CD14-positive monocyte (primary cell): ENCODE results near the gene ARL3. TPM values are rescaled to one million over a fixed set of nuclear protein-coding genes. Genes with fewer than 3 reads are reported as not detected.
"Not testable (repeated sequence)": the region's sequence is repeated elsewhere in the genome, so short reads cannot be mapped to it uniquely, and the experiment has no call there.

Source experiments
- DNase-seq, 3 donors: peaks; one replicate each; pipeline ENCODE4 v3.0.0-alpha.2; 2011 to 2022
- H2AFZ ChIP-seq: 2 replicates; pipeline ENCODE4 v1.6.0; 2012; ENCODE audit warnings: mild to moderate bottlenecking, low read depth, low read length, inconsistent platforms; ENCODE audit not compliant: insufficient read depth, poor library complexity, severe bottlenecking
- H3K27ac ChIP-seq, 2 donors: 1 replicate in 1 of 2; 2 replicates in 1 of 2; pipeline ENCODE4 v1.5.1; 2012 to 2013; ENCODE audit warnings: low read length in 2 of 2, control low read depth in 1 of 2, inconsistent platforms in 1 of 2, low read depth in 1 of 2, mild to moderate bottlenecking in 1 of 2
- H3K27me3 ChIP-seq, 2 donors: one replicate each; pipeline versions ENCODE4 v1.6.0 to v1.6.1; 2011 to 2013; ENCODE audit warnings: low read length in 2 of 2; ENCODE audit not compliant: control insufficient read depth in 2 of 2, insufficient read depth in 2 of 2
- H3K36me3 ChIP-seq, 2 donors: replicated peaks in 1 of 2; 1 replicate in 1 of 2; 2 replicates in 1 of 2; pipeline versions ENCODE4 v1.5.1 to v1.6.1; 2012 to 2013; ENCODE audit warnings: low read length in 2 of 2, control low read depth in 1 of 2, inconsistent platforms in 1 of 2, mild to moderate bottlenecking in 1 of 2; ENCODE audit not compliant: insufficient read depth in 2 of 2, control insufficient read depth in 1 of 2
- H3K4me1 ChIP-seq, 2 donors: 1 replicate in 1 of 2; 2 replicates in 1 of 2; pipeline versions ENCODE4 v1.5.1 to v1.6.1; 2012 to 2013; ENCODE audit warnings: low read length in 2 of 2, control low read depth in 1 of 2, inconsistent platforms in 1 of 2, mild to moderate bottlenecking in 1 of 2, moderate library complexity in 1 of 2; ENCODE audit not compliant: insufficient read depth in 2 of 2, control insufficient read depth in 1 of 2
- H3K4me2 ChIP-seq: replicated peaks from 2 replicates; pipeline ENCODE3; 2012; ENCODE audit warnings: low read length, moderate library complexity, mild to moderate bottlenecking; ENCODE audit not compliant: poor library complexity, severe bottlenecking; ENCODE audit errors: extremely low read depth
- H3K4me3 ChIP-seq, 3 experiments: fragments of 200-600 bp in 1 of 3; sonication (generic) in 1 of 3; replicated peaks in 1 of 3; 1 replicate in 2 of 3; 2 replicates in 1 of 3; pipeline ENCODE4 v1.5.1; 2011 to 2013; ENCODE audit warnings: low read length in 3 of 3, mild to moderate bottlenecking in 3 of 3, control low read depth in 2 of 3, low read depth in 2 of 3, inconsistent platforms in 1 of 3, moderate library complexity in 1 of 3
- H3K79me2 ChIP-seq: 2 replicates; pipeline ENCODE4 v1.6.0; 2012; ENCODE audit warnings: mild to moderate bottlenecking, control low read depth, inconsistent platforms, low read length, moderate library complexity; ENCODE audit not compliant: insufficient read depth
- H3K9ac ChIP-seq: 2 replicates; pipeline ENCODE4 v1.6.0; 2017; ENCODE audit warnings: low read length, mild to moderate bottlenecking; ENCODE audit not compliant: insufficient read depth, poor library complexity, severe bottlenecking
- H3K9me3 ChIP-seq, 2 donors: replicated peaks in 1 of 2; 1 replicate in 1 of 2; 2 replicates in 1 of 2; pipeline versions ENCODE4 v1.5.1 to v1.6.1; 2012 to 2013; ENCODE audit warnings: low read length in 2 of 2, control low read depth in 1 of 2; ENCODE audit not compliant: control insufficient read depth in 1 of 2, insufficient read depth in 1 of 2
- H4K20me1 ChIP-seq: 2 replicates; pipeline ENCODE4 v1.6.0; 2012; ENCODE audit warnings: mild to moderate bottlenecking, low read length, control low read depth, moderate library complexity; ENCODE audit not compliant: insufficient read depth
- H3K27ac Mint-ChIP-seq, 7 donors: one replicate each; pipeline ENCODE4 v1.8.0; 2020; ENCODE audit warnings: mild to moderate bottlenecking in 7 of 7, mixed read lengths in 7 of 7, moderate library complexity in 6 of 7, inconsistent platforms in 2 of 7
- H3K27me3 Mint-ChIP-seq, 3 donors: one replicate each; pipeline ENCODE4 v1.8.0; 2021 to 2022; ENCODE audit warnings: low read depth in 3 of 3, mild to moderate bottlenecking in 3 of 3, mixed read lengths in 3 of 3, moderate library complexity in 3 of 3, inconsistent platforms in 1 of 3
- H3K36me3 Mint-ChIP-seq, 2 donors: one replicate each; pipeline ENCODE4 v1.8.0; 2020; ENCODE audit warnings: mixed read lengths in 2 of 2, inconsistent platforms in 1 of 2, mild to moderate bottlenecking in 1 of 2
- H3K4me1 Mint-ChIP-seq: one replicate; pipeline ENCODE4 v1.8.0; 2020; ENCODE audit warnings: mild to moderate bottlenecking, mixed read lengths
- H3K4me3 Mint-ChIP-seq, 2 donors: one replicate each; pipeline ENCODE4 v1.8.0; 2020; ENCODE audit warnings: mild to moderate bottlenecking in 2 of 2, mixed read lengths in 2 of 2, moderate library complexity in 1 of 2
- H3K9me3 Mint-ChIP-seq, 7 donors: one replicate each; pipeline ENCODE4 v1.8.0; 2020 to 2022; ENCODE audit warnings: mixed read lengths in 7 of 7, mild to moderate bottlenecking in 6 of 7, moderate library complexity in 6 of 7, inconsistent platforms in 2 of 7
- CTCF ChIP-seq: fragments of 200-600 bp; IDR thresholded peaks from one replicate; pipeline ENCODE4 v1.8.0; 2022; ENCODE audit warnings: antibody characterized with exemption, mild to moderate bottlenecking
- WGBS: methylation state at CpG from one replicate; pipeline ENCODE4 v1.1.5; 2013; ENCODE audit warnings: missing lambda C conversion rate; ENCODE audit not compliant: insufficient coverage; 5-methylcytosine and 5-hydroxymethylcytosine counted together
- intact Hi-C, 2 donors: fragments of 100-400 bp; cut with micrococcal nuclease; formaldehyde crosslinking; loops; one replicate each; pipeline versions ENCODE4 v1.15.0 to v1.15.1; 2023
- polyA plus RNA-seq, 3 donors: library from polyadenylated mRNA; depleted of rRNA in 1 of 3; unstranded in 2 of 3; stranded (reverse) in 1 of 3; fragments of 300-500 nt in 2 of 3; fragments of >200 nt in 1 of 3; fragmentation: Illumina TruSeq in 2 of 3; gene quantifications; 1 replicate in 2 of 3; 2 replicates in 1 of 3; pipeline ENCODE4 v1.2.3, GENCODE V29; 2012 to 2021

The ARL3 gene
- polyA plus RNA-seq, 3 donors: 2.8 to 6.3 (median 6.0) TPM

GRCh38 chr10:102743078-102743587 lies 28.9 kb upstream of the ARL3 start:
- Mint-ChIP-seq H3K27ac (peak overlapping the region in 6 of 7 donors; percentile 67 to 98 (median 94)), H3K9me3 (peaks cover 0 to 5% (median 2%) of the 10 kb centered on the region in 7 donors), H3K4me3 (peak overlapping the region in 1 of 2 donors; percentile 75), H3K4me1 (peaks cover 40% of the 10 kb centered on the region), H3K27me3 (peaks cover 0 to 9% (median 0%) of the 10 kb centered on the region in 3 donors), H3K36me3 (peaks cover 8 to 14% of the 10 kb centered on the region in 2 donors)
- Histone ChIP-seq H3K36me3 (peaks cover 0 to 12% of the 10 kb centered on the region in 2 donors), H3K9ac (no peak overlapping the region), H3K4me3 (peak overlapping the region in 1 of 3 experiments; percentile 92), H3K27ac (peak overlapping the region in 1 of 2 donors; percentile 91), H3K4me1 (peaks cover 37 to 39% of the 10 kb centered on the region in 2 donors), H3K9me3 (no peaks in the 10 kb centered on the region), H4K20me1 (peaks cover 10% of the 10 kb centered on the region), H2AFZ (peak overlapping the region; percentile 71), H3K4me2 (peak overlapping the region; percentile 93), H3K79me2 (peaks cover 45% of the 10 kb centered on the region), H3K27me3 (no peaks in the 10 kb centered on the region)
- intact Hi-C loops: loop anchor here (5.0 to 10.0 kb wide), 3 partner anchors 174 to 652 kb away; partner anchors contain the start of genes CNNM2 (in 2 of the 2), ACTR1A (in 1 of the 2), ATP5MK (in 1 of the 2) and PDCD11 (in 1 of the 2)
- DNase-seq: no peak
- TF ChIP-seq CTCF: no peak
- 52% methylated on average over 5 of the region's 7 CpGs for WGBS

GRCh38 chr10:102742313-102742712 lies 28.1 kb upstream of the ARL3 start:
- H3K27me3 ChIP-seq, H3K9me3 Mint-ChIP-seq, H3K9ac ChIP-seq, H3K4me3 Mint-ChIP-seq, H3K27me3 Mint-ChIP-seq, H3K9me3 ChIP-seq, H3K4me3 ChIP-seq, H3K27ac ChIP-seq, H4K20me1 ChIP-seq, H2AFZ ChIP-seq, H3K4me2 ChIP-seq, DNase-seq, H3K36me3 ChIP-seq, H3K36me3 Mint-ChIP-seq: not testable (repeated sequence)
- Histone ChIP-seq H3K4me1 (peaks cover 38 to 41% of the 10 kb centered on the region in 2 donors), H3K79me2 (peaks cover 37% of the 10 kb centered on the region)
- intact Hi-C loops: loop anchor here (5.0 to 10.0 kb wide), 3 partner anchors 175 to 652 kb away; partner anchors contain the start of genes CNNM2 (in 2 of the 2), ACTR1A (in 1 of the 2), ATP5MK (in 1 of the 2) and PDCD11 (in 1 of the 2)
- WGBS: 96% methylated on average over 4 of the region's 5 CpGs
- Mint-ChIP-seq H3K4me1 (peaks cover 42% of the 10 kb centered on the region), H3K27ac (peak overlapping the region in 1 of 7 donors; percentile 6)
